HG03108 (cell line): ENCODE data around the gene SMIM13.

Experiments
- ATAC-seq: cut with Tn5 transposase; IDR thresholded peaks from one replicate; pipeline ENCODE4 v1.9.1; 2021; ENCODE audit warnings: moderate library complexity; ENCODE audit not compliant: unreplicated experiment

The SMIM13 gene

DNA sequence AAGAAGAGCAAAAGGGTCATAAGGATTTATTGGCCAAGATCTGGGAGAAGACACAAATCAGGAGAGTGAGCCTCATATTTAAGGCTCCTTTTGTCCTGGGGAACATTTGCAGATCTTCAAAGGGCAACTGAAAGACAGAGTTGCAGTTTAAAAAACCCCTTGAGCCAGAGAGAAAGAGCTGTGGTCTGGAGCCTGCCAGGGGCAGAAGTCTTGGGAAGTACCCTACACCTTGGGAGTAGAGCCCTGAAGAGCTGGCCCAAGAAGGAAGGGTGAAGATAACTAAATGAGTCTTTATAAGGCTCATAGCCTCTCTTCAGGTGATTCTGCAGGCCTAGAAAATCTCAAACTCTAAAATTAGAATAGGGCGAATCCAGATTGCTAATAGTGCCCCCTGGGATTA, 57.9 kb downstream of the SMIM13 start:
- ATAC-seq, result no peak

DNA sequence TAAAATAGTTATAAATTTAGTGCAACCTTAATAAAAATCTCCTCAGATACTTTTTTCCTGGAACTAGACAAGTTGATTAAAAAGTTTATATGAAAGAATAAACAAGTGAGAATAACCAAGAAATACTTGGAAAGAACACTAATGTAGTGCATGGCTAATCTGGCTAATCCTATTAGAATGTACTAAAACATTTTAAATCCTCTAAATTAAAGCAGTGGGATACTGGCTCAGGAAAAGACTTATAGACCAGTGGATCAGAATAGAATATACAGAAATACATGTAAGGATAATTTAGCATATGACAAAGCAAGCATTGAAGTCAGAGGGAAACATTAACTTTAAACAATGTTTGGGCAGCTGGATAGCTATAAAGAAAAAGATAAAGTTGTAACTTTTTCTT, 58.9 kb downstream of the SMIM13 start:
- no peak for ATAC-seq

DNA sequence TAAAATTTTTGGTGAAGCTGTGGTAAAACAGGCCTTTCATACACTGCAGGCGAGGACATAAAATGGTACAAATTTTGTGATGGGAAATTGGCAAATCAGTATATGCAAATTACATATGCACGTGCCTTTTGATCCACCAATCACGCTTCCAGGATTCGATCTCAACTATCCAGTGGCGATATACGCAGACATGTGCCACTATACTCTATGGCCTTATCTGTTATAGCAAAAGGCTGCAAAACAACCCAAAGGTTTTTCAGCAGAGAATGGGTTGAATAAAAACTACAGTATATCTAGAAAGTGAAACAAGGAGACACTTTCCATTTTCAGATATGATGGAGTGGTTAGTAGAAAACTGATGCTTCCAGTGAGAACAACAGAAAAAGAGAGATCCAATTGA, 59.8 kb downstream of the SMIM13 start:
- ATAC-seq, result no peak

DNA sequence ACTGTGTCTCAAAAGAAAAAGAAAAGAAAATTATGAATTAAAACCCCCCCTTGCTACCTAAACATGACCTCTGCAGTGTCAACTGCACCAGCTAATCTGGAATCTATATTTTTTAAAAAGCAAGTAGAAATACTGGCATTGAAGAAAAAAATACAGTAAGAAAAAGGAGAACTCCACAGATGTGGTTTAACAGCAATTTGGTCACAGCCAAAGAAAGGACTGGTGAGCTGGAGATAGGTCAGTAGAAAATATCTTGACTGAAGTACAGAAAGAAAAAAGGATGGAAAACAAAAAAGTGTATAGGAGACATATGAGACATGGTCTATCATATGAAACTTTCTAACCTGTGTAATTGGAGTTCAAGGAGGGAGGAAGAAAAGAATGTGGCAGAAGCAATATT, 62.0 kb downstream of the SMIM13 start:
- ATAC-seq, result no peak

DNA sequence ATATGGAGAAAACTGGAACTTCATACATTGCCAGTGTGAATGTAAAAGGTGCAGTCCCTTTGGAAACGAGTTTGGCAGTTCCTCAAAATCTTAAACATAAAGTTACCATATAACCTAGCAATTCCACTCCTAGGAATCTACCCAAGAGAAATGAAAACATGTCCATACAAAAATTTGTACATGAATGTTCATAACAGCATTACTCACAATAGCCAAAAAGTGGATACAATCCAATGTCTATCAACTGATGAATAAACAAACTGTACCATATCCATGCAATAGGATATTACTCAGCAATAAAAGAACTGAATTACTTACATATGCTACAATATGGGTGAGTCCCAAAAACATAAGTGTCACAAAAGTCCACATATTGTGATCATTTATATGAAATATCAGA, 66.6 kb downstream of the SMIM13 start:
- no peak for ATAC-seq

DNA sequence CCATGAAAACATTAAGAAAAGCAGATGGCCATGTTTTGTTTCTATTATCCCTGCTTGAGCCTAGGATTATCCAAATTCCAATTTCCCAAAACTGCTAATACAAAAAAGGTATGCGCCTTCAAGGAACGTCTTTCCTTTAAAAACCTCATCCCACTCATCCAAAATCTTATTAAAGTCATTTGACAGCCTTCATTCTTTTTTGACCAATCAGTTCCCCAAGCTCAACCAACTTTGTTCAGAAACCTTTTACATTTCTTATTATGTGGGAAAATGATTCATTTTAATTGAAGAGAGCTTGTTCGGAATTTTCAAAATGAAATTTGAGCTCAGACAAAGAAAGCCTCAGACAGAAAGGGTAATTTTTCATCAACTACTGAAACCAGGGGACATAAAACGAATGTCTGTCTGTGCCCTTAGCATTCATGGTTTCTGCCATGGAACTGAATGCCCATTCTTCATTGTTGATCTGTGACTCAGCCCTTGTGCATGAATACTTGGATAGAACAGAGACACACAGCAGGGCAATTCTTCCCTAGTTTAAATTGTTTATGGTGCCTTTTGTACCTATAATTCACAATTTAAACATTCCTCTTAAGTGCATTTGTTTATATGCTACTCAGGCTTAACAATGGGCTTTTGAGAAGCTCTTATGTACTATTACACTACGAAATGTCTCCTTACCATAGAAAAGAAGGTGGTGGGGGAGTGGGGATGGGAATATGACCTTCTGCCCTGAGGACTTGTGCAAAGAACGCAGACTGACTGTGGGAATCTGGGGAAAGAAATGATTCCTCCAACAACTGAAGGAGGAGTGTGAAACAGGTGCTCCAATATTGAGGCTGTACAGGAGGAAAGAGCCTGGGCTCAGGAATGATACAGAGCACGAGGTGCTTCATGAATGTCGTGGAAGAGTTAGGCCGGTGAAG, 67.7 kb downstream of the SMIM13 start:
- no peak for ATAC-seq

DNA sequence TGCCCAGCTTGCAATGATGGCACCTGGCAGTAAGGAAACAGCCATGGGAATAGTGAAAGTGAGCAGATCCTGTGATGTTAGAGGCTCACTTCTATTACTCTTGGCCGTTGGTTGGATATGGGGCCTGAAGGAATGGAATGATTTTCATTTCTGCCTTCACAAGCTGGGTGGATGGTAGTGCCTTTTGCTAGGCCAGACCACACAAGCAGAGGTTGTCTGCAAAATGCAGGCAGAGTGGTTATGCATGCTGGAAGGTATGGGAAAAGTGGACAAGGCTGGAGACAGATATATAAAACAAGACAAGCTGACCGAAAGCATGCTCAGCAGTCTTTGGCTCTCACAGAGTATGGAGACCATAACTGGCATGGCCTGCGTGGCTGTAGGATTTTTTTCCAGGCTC, 68.6 kb downstream of the SMIM13 start:
- no peak for ATAC-seq

DNA sequence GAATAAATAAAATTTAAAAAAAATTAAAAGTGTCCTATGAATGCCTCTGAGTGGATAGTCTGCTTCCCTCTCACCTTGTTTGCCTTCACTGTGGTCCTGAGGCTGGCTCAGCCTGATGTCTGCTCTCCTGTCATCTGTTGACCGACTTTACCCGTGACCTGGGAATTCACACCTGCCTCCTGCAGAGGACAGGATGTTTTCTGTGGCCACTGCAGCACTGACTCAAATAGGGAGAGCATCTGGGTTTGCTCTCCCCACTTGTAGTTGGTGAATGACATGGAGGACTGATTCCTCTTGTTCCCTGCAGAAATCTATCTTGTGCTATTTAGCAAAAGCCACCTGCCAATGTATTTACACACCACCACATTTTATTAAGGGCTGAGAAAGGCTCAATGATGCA, 70.3 kb downstream of the SMIM13 start:
- peak; percentile 66 for ATAC-seq

DNA sequence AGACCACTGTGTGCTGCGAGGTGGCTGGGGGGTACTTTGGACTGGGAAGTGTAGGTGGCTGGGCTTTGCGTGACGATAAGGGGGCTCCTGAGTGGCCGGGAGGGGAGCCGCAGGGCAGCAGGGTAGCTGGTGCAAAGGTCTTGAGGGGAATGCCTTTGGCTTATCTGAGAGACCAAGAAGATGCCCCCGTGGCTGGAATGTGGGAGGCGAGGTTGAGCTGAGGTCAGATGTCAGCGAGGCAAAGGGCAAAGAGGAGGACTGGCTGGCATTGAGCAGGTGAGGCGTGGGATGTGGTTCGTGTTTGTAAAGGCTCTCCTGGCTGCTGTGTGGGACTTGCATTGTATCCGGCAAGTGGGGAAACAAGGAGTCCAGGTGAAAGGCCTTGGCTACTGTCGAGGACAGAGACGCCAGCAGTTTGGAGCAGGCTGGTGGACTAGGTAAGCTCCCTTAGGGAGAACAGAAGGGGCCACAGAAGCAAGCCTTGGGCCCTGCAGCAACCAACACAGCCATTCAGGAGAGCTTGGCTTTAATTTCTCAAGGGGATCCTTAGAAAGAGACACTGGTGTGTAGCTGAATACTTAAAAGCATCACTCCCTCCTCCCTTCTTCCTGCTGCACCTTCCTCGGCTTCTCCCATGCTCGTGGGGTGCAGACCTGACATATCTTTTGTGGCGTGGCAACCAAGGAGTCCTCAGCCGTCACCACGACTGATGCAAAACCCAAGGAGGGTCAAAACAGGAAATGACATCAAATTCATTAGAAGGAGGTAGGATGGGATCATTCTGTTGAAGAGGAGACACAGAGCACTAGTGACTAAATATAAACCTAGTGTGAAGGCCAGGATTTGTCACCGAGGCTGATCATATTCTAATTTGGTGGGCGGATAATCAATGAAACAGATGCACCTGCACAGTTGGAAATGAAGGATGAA, 71.3 kb downstream of the SMIM13 start:
- ATAC-seq, result no peak

DNA sequence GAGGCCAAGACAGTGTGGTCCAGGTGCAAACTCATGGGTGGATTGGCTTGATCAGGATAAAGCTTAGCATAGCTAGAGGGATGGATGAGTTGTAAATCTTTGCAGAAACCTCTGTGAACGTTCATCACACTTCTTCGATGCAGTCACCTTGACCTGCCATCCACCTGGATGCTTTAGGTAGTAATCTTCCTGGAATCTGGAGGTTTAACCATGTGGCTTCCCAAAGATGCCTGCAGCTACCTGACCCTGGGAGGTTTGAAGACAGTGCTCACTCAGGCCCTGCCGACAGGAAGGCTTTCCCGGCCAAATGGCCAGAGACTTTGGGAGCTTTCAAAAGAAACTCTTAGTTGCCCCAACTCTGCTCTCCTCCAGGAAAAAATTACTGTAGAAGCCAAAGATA, 73.3 kb downstream of the SMIM13 start:
- ATAC-seq, result no peak

DNA sequence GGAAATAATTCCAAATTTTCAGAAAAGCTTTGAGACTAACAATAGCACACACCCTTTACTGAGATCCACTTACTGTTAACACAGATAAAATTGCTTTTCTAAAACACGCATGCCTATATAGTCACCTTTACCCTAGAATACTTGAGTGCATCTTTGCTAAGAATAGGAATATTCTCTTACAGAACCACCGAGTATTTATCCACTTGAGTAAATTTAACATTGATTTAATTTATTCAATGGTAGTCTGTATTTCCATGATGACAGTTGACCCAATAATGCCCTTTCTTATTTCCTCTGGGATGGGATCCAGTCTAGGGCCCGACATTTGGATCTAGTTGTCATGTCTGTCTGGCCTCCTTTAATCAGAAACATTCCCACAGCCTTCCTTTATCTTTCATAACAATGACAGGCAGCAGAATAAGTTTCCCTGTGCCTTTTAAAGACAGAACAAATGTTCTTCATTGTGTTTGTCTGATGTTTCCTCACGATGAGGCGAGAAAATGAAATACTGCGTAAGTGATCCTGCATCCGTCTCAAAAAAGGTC, 74.5 kb downstream of the SMIM13 start:
- ATAC-seq, result no peak

DNA sequence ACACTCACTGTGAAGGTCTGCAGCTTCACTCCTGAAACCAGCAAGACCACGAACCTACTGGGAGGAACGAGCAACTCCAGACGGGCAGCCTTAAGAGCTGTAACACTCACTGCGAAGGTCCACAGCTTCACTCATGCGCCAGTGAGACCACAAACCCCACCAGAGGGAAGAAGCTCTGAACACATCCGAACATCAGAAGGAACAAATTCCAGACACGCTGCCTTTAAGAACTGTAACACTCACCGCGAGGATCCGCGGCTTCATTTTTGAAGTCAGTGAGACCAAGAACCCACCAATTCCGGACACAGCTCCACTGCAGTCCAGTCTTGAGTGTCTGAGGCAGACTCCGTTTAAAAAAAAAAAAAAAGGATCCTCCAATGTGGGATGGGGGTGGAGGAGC, 78.3 kb downstream of the SMIM13 start:
- ATAC-seq, result no peak

DNA sequence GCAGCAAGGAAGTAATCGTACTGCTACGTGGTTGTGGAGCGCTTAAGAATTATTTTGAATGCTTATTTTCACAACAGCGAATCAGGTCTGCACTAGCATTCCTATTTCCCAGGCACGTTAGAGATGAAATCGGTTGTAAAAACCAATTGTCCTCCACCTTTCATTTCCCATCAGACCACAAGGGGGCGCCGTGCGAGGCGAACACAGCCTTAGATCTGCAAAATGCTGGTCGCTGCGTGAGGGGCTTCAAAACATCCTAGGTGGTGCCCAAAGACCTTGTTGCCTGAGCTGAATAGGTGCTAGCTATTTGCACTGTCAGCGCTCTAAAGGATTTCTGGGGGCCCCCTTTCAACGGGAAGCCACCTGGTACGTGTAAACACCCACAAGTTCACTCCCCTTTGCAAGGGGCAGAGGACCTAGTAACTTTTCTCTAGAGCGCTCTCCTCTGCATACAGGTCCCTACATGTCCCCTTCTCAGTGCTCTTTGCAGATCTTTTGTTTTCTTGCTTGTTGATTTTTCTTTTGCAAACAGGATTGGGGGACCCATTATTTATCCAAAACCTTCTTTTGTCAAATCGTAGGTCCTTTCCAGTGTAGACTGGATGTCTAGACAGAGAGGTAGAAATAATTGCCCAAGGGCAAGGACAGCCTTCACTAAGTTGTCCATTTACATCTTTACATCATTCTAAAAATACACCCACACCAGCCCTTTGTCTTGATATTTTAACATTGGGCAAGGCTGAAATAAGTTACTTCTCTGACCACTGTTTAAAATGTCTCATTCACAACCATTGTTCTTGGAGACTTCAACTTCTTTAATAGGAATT, 79.1 kb downstream of the SMIM13 start:
- ATAC-seq, result no peak

DNA sequence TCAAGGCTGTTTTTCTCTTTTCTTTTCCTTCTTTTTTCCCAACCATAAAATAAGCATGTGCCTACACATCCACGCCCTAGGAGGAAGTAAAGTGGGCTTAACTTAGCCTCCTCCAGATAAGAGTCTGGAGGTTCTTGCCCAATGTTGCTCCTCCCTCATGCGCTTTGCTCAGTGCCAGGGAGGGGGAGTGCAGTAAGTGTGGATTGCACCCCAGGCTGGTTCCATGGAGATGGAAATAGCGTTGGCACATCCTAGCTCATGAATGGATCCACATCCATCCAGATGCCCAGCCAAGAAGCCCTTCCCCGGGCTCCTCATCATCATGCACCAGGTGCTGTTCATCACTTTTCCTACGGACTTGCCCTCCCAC, 80.6 kb downstream of the SMIM13 start:
- ATAC-seq, result no peak

DNA sequence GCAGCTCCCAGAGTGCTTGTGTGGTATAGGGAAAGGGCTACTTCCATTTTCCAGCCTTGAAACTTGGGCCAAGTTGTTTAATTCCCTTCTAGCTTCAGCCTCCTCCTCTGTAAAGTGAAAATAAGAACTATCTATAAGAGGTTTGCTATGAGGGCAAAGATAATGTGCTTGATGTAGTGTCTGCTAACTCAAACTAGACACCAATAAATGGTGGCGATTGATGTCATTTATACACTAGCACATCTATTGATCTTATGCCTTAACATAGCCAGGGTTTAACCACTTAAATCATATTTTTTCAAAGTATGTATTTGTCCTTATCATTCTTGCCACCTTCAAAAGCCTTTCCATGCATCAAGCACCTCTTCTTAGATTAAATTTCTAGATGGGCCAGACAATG, 83.6 kb downstream of the SMIM13 start:
- ATAC-seq, result no peak

DNA sequence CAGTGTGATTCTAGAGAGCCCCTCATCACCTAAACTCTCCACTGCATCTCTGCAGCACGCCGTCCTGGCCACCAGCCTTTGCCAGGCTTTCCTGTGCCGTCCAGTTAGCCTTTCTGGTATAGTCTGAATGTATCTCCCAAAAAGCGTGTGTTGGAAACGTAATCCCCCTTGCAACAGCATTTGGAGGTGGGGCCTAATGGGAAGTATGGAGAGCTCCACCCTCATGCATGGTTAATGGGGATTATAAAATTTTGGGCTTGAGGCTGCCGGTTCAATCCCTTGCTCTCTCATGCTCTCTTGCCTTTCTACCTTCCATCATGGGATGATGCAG, 85.4 kb downstream of the SMIM13 start:
- ATAC-seq, result no peak

DNA sequence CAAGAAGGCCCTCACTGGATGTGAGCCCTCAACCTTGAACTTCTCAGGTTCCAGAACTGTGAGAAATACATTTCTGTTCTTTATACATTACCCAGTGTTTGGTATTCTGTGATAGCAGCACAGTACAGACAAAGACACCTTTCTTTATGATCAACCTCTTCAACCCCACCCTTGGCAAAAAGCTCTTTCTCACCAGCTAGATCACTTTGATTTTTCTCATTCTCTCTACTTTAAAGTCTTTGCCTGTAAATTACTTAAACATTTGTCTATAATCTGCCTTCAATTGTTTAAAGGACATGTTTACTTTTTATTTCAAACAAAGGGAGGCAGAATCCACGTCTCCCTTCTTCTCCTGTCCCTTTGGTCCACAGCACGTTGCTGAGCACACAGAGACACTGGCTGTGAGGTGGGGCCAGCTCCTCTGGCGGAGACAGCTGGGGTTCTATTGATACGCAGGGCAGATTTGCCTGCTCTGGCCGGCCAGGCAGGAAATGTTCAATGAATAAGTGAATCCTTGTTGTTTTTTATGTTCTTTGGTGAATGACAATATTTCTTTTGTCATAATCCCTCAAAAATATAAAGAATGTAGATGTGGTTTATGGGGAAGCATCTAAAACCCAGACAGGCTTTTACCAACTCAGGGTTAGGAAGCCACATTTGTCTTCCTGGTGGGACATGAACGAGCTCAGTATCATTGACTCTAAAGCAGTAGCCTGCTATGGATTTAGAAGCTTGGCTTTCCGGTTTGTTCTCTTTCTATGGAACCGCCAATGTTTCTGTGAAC, 86.0 kb downstream of the SMIM13 start:
- ATAC-seq, result no peak

DNA sequence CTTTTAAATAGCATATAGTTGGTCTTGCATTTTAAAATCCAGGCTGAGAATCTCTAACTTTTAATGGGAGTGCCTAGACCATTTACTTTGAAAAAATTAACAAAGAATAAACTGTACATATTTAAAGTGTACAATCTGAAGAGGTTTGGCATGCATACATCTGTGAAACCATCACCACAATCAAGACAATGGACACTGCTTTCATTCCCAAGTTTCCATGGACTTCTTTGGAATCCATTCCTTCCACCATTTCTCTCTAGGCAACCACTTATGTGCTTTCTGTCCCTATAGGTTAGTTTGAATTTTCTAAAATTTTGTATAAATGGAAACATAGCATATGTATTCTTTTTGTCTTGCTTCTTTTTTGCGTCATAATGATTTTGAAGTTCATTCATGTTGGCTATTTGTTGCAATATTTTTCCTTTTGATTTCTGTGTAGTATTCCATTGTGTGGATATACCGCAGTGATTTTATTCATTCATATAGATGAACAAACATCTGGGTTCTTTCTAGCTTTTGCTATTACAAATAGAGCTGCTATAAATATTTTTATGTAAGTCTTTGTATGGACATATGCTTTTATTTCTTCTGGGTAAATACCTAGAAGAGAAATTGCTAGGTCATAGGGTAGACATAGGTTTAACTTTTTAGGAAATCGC, 88.0 kb downstream of the SMIM13 start:
- no peak for ATAC-seq

DNA sequence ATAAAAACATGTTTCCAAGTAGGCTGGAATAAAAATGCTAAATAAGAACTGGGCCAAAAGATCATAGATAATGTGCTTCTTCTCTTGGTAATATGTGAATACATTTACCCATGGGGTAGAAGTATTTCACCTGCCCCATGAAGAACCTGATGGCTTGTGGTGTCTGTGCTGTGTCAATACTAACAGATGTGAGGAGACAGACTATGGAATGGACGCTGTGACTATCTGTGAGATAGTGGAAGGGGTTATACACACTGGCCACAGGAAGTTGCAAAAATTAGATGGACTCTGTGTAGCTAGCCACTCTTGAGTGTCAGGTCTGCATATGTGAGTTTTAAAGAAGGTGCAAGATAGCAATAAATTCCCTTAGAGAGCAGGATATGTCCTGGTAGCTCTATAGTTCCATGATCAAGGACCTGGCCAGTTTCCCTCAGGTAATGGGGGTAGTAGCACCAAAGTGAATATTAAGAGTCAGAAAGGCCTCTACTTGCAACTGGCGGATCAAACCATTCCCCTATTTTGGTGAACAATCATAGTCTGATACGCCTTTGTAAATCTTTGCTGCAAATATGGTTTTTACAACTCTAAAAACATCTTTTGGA, 90.2 kb downstream of the SMIM13 start:
- ATAC-seq, result no peak
